GM12878 (cell line): ENCODE data around the gene CASK. TPM values are rescaled to one million over a fixed set of nuclear protein-coding genes. Genes with fewer than 3 reads are reported as not detected.

ENCODE experiments used
- ATF7 ChIP-seq: fragments of 450-650 bp; IDR thresholded peaks from 2 replicates; pipeline ENCODE4 v1.6.1; 2016; ENCODE audit warnings: low read depth, mild to moderate bottlenecking
- BCL11A ChIP-seq: IDR thresholded peaks from 2 replicates; pipeline ENCODE4 v1.6.1; 2011; ENCODE audit warnings: low read depth, low read length
- CTCF ChIP-seq, 3 experiments: IDR thresholded peaks in 2 of 3; conservative IDR thresholded peaks in 1 of 3; 2 replicates each; pipeline ENCODE4 v1.5.1; 2011; ENCODE audit warnings: low read depth in 3 of 3, low read length in 3 of 3, mild to moderate bottlenecking in 3 of 3, control low read depth in 2 of 3, moderate library complexity in 2 of 3, inconsistent platforms in 1 of 3, mixed read lengths in 1 of 3; ENCODE audit not compliant: control insufficient read depth in 2 of 3, insufficient read depth in 1 of 3; ENCODE audit errors: extremely low read depth in 1 of 3
- EP300 ChIP-seq, 2 experiments: fragments of 150-350 bp in 1 of 2; IDR thresholded peaks; 2 replicates each; pipeline ENCODE4 v1.6.1; 2011 to 2012; ENCODE audit warnings: low read depth in 2 of 2, low read length in 2 of 2, borderline replicate concordance in 1 of 2, improper control_type of control experiment in 1 of 2, inconsistent platforms in 1 of 2; ENCODE audit not compliant: control insufficient read depth in 1 of 2
- ETV6 ChIP-seq, 2 experiments: fragments of 450-650 bp in 1 of 2; IDR thresholded peaks in 1 of 2; conservative IDR thresholded peaks in 1 of 2; 2 replicates each; pipeline ENCODE4 v1.6.1; 2014; ENCODE audit warnings: antibody characterized with exemption in 1 of 2, borderline replicate concordance in 1 of 2, low read depth in 1 of 2, mild to moderate bottlenecking in 1 of 2, moderate library complexity in 1 of 2
- IKZF1 ChIP-seq: fragments of 450-650 bp; conservative IDR thresholded peaks from 2 replicates; pipeline ENCODE4 v1.6.1; 2017; ENCODE audit warnings: antibody characterized with exemption, mild to moderate bottlenecking
- MXI1 ChIP-seq: fragments of 150-350 bp; IDR thresholded peaks from 2 replicates; pipeline ENCODE4 v1.6.1; 2011; ENCODE audit warnings: low read depth, mild to moderate bottlenecking, inconsistent platforms, low read length, improper control_type of control experiment
- NFIC ChIP-seq: IDR thresholded peaks from 2 replicates; pipeline ENCODE4 v1.6.1; 2012; ENCODE audit warnings: low read depth, mild to moderate bottlenecking, inconsistent platforms, low read length, moderate library complexity
- RELB ChIP-seq: fragments of 450-650 bp; IDR thresholded peaks from 2 replicates; pipeline ENCODE4 v1.6.1; 2017; ENCODE audit warnings: low read depth, mild to moderate bottlenecking, moderate library complexity
- SMC3 ChIP-seq: IDR thresholded peaks from 2 replicates; pipeline ENCODE4 v1.6.1; 2011; ENCODE audit warnings: low read length, improper control_type of control experiment, borderline replicate concordance
- SPI1 ChIP-seq: IDR thresholded peaks from 2 replicates; pipeline ENCODE4 v1.6.1; 2011; ENCODE audit warnings: low read depth, mild to moderate bottlenecking, low read length, moderate library complexity, borderline replicate concordance; ENCODE audit not compliant: insufficient read depth
- SREBF1 ChIP-seq: IDR thresholded peaks from 2 replicates; pipeline ENCODE4 v1.6.1; 2012; ENCODE audit warnings: mild to moderate bottlenecking, low read length
- STAT1 ChIP-seq: fragments of 450-650 bp; conservative IDR thresholded peaks from 2 replicates; pipeline ENCODE4 v1.6.1; 2014; ENCODE audit warnings: antibody characterized with exemption, mild to moderate bottlenecking
- TBL1XR1 ChIP-seq: IDR thresholded peaks from 2 replicates; pipeline ENCODE4 v1.6.1; 2012; ENCODE audit warnings: low read depth, low read length, improper control_type of control experiment
- TCF12 ChIP-seq: IDR thresholded peaks from 2 replicates; pipeline ENCODE4 v1.6.1; 2011; ENCODE audit warnings: low read depth, mild to moderate bottlenecking, low read length
- USF1 ChIP-seq: IDR thresholded peaks from 2 replicates; pipeline ENCODE4 v1.6.1; 2011; ENCODE audit warnings: borderline replicate concordance, low read depth, mild to moderate bottlenecking, moderate library complexity, mixed read lengths, low read length; ENCODE audit not compliant: insufficient read depth; ENCODE audit errors: extremely low read length
- WRNIP1 ChIP-seq: IDR thresholded peaks from 2 replicates; pipeline ENCODE4 v1.6.1; 2011; ENCODE audit warnings: low read depth, low read length, improper control_type of control experiment, borderline replicate concordance
- ZNF592 ChIP-seq: fragments of 450-650 bp; IDR thresholded peaks from 2 replicates; pipeline ENCODE4 v1.6.1; 2017; ENCODE audit warnings: mild to moderate bottlenecking, moderate library complexity
- polyA plus RNA-seq, 11 experiments: library from polyadenylated mRNA; depleted of rRNA in 4 of 11; unstranded in 6 of 11; stranded (reverse) in 5 of 11; fragments of >200 nt; fragmentation: Nextera tagmentation in 4 of 11; fragmentation: Illumina TruSeq in 1 of 11; extraction: Ambion mirVana in 4 of 11; extraction: Trizol in 1 of 11; gene quantifications; 1 replicate in 1 of 11; 2 replicates in 10 of 11; pipeline versions ENCODE4 v1.2.1 to v1.2.3, GENCODE V29; 2011 to 2016; ENCODE audit warnings: inconsistent platforms in 2 of 11, missing spikeins in 2 of 11, low read depth in 1 of 11
- total RNA-seq, 4 experiments: library from RNA; depleted of rRNA in 3 of 4; stranded (reverse); fragments of >200 nt in 3 of 4; fragmentation: Illumina TruSeq in 1 of 4; extraction: Trizol in 1 of 4; gene quantifications; 2 replicates each; pipeline versions ENCODE4 v1.2.1 to v1.2.3, GENCODE V29; 2013 to 2021

CASK gene
- total and polyA plus RNA-seq, 10 of the 15 experiments (the other 5 are each of a cell fraction or from before 2014, with no cell fraction given) = 0.60 to 45.9 (median 4.8) TPM

- TF ChIP-seq ZNF592 (no peak), NFIC (peak; percentile 81), TCF12 (0 out of 2 replicates have a peak, but pooled peaks have one; percentile 49), STAT1 (no peak), IKZF1 (peak; percentile 69), EP300 (IDR thresholded peaks at IDR 0.05; ENCODE audit: borderline replicate concordance in 1 of 2, control insufficient read depth in 1 of 2, low read depth in 2 of 2, low read length in 2 of 2) (peak; percentile 43 to 49; a peak in 2 of 4 replicates), BCL11A (peak; percentile 67), USF1 (no peak), SPI1 (peak; percentile 97), CTCF (IDR thresholded peaks at IDR 0.05 in 2 of 3, conservative IDR thresholded peaks at IDR 0.05 in 1 of 3; ENCODE audit: control insufficient read depth in 2 of 3, extremely low read depth in 1 of 3, insufficient read depth in 1 of 3, low read depth in 3 of 3, low read length in 3 of 3) (no peak), WRNIP1 (no peak), TBL1XR1 (no peak), ETV6 (conservative IDR thresholded peaks at IDR 0.05 in 1 of 2, IDR thresholded peaks at IDR 0.05 in 1 of 2; ENCODE audit: borderline replicate concordance in 1 of 2, low read depth in 1 of 2) (peak in 1 of 2 experiments; percentile 52; a peak in 1 of 4 replicates), SMC3 (no peak), ATF7 (peak; percentile 35; the same call in 1 of the 2 replicates), SREBF1 (no peak), MXI1 (no peak), RELB (0 out of 2 replicates have a peak, but pooled peaks have one; percentile 56)
Measured at GRCh38 chrX:41705680-41706374, 217.5 kb downstream of the CASK start (continued).
